ENCODE results near the gene CCNY. TPM values are rescaled to one million over a fixed set of nuclear protein-coding genes. Genes with fewer than 3 reads are reported as not detected.
A peak's percentile ranks its signal among the peaks of the same experiment; 100 is the strongest.

CCNY gene
- total RNA-seq, 1 donor from 2014 or later = 85.9 TPM

DNA sequence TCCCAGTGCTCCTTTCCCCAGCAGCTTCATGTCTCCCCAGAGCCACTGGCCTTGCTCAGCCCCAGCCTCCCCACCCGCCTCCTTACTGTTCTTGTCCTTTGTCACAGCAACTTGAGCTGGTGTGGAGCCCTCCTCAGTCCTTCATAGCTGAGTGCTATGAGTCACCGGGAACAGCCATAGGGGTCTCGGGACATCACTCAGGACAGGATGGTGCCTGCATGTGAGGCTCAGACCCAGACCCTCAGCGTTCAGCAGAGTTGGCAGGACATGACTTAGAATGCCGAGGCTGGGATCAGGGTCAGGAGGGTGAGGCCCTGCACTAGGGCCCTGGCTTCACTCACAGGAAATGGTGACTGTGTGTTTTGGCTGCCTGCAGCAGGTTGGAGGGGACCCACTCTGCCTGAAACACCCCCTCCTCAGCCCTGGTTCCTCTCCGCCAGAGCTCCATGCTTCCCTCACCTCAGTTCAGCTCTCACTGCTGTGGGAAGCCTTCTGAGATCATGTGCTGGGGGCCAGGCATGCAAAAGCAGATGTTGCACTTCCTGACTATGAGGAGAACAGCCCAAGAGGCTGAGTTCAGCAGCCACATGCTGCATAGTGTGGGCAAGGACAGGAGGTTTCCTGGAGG, 228.1 kb downstream of the CCNY start:
- FAIRE-seq (no peak), DNase-seq (ENCODE audit: low read depth) (peak; percentile 49)
- Histone ChIP-seq H3K79me2 (ENCODE audit: insufficient read depth, low read length) (peaks cover 12% of the 10 kb centered on the region), H3K4me3 (ENCODE audit: insufficient read depth, low read depth, low read length) (no peak overlapping the region), H3K9ac (ENCODE audit: low read length) (peak overlapping the region; percentile 38), H3K4me2 (ENCODE audit: low read length) (peak overlapping the region; percentile 10), H3K4me1 (ENCODE audit: insufficient read depth, low read length) (peaks cover 23% of the 10 kb centered on the region), H2AFZ (ENCODE audit: low read depth, low read length) (no peak overlapping the region), H3K27ac (ENCODE audit: low read depth, low read length) (peak overlapping the region; percentile 60), H3K9me3 (ENCODE audit: insufficient read depth, low read depth, low read length) (no peaks in the 10 kb centered on the region), H4K20me1 (ENCODE audit: insufficient read depth, low read length) (no peaks in the 10 kb centered on the region), H3K27me3 (ENCODE audit: insufficient read depth, low read length) (no peaks in the 10 kb centered on the region), H3K36me3 (ENCODE audit: insufficient read depth, low read length) (no peaks in the 10 kb centered on the region)
- Mint-ChIP-seq H3K36me3 (ENCODE audit: low read depth, unreplicated experiment) (peaks cover 8% of the 10 kb centered on the region), H3K27me3 (ENCODE audit: low read depth, unreplicated experiment) (no peaks in the 10 kb centered on the region), H3K27ac (ENCODE audit: unreplicated experiment) (no peak overlapping the region), H3K4me1 (ENCODE audit: low read depth, unreplicated experiment) (peaks cover 16% of the 10 kb centered on the region), H3K4me3 (ENCODE audit: unreplicated experiment) (no peak overlapping the region), H3K9me3 (ENCODE audit: unreplicated experiment) (no peaks in the 10 kb centered on the region)
- TF ChIP-seq EZH2 (IDR thresholded peaks at IDR 0.05; ENCODE audit: insufficient read depth, low read length) (no peak), CTCF (IDR thresholded peaks at IDR 0.05; ENCODE audit: insufficient read depth, low read depth, low read length) (no peak)

GRCh38 chr10:35565602-35566081, 229.3 kb downstream of the CCNY start:
- peak; percentile 60 for DNase-seq (ENCODE audit: low read depth)
- FAIRE-seq = peak; percentile 37
- Histone ChIP-seq H3K9me3 (ENCODE audit: insufficient read depth, low read depth, low read length) (no peaks in the 10 kb centered on the region), H2AFZ (ENCODE audit: low read depth, low read length) (no peak overlapping the region), H3K9ac (ENCODE audit: low read length) (no peak overlapping the region), H3K79me2 (ENCODE audit: insufficient read depth, low read length) (peaks cover 4% of the 10 kb centered on the region), H3K27ac (ENCODE audit: low read depth, low read length) (no peak overlapping the region), H3K4me3 (ENCODE audit: insufficient read depth, low read depth, low read length) (no peak overlapping the region), H3K36me3 (ENCODE audit: insufficient read depth, low read length) (no peaks in the 10 kb centered on the region), H3K4me1 (ENCODE audit: insufficient read depth, low read length) (peaks cover 28% of the 10 kb centered on the region), H3K4me2 (ENCODE audit: low read length) (no peak overlapping the region), H4K20me1 (ENCODE audit: insufficient read depth, low read length) (no peaks in the 10 kb centered on the region), H3K27me3 (ENCODE audit: insufficient read depth, low read length) (no peaks in the 10 kb centered on the region)
- no peaks in the 10 kb centered on the region for H3K9me3 Mint-ChIP-seq (ENCODE audit: unreplicated experiment)
- H3K4me1 Mint-ChIP-seq (ENCODE audit: low read depth, unreplicated experiment) = peaks cover 16% of the 10 kb centered on the region
- H3K27me3 Mint-ChIP-seq (ENCODE audit: low read depth, unreplicated experiment) = no peaks in the 10 kb centered on the region
- H3K36me3 Mint-ChIP-seq (ENCODE audit: low read depth, unreplicated experiment) = peaks cover 8% of the 10 kb centered on the region
- TF ChIP-seq EZH2 (IDR thresholded peaks at IDR 0.05; ENCODE audit: insufficient read depth, low read length) (no peak), CTCF (IDR thresholded peaks at IDR 0.05; ENCODE audit: insufficient read depth, low read depth, low read length) (no peak)
- no peak overlapping the region for H3K27ac Mint-ChIP-seq (ENCODE audit: unreplicated experiment)
- H3K4me3 Mint-ChIP-seq (ENCODE audit: unreplicated experiment) = no peak overlapping the region

DNA sequence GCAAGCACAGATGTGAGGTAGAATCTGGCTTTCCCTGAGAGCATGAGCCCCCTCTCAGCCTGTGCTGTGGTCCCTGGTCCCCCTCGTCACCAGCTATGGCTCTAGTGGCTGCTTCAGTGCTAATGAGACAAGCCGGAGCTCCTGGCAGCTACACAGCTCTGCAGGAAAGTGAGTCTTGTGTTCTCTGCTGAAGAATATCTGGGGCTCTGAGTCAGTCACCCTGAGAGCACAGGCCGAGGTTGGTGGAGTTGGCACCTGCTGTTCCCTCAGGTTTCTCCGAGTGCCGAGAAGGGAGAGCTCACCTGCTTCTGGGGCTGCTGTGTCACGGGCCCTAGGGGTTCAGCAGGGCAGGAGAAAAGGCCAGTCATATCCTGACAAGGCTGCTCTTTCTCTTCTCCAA, 231.6 kb downstream of the CCNY start:
- H3K9me3 Mint-ChIP-seq (ENCODE audit: unreplicated experiment) = no peaks in the 10 kb centered on the region
- no peaks in the 10 kb centered on the region for H3K27me3 ChIP-seq (ENCODE audit: insufficient read depth, low read length)
- TF ChIP-seq CTCF (IDR thresholded peaks at IDR 0.05; ENCODE audit: insufficient read depth, low read depth, low read length) (no peak), EZH2 (IDR thresholded peaks at IDR 0.05; ENCODE audit: insufficient read depth, low read length) (no peak)

More for the DNA sequence above, 231.6 kb downstream of the CCNY start:
- no peak overlapping the region for H2AFZ ChIP-seq (ENCODE audit: low read depth, low read length)
- H3K4me1 ChIP-seq (ENCODE audit: insufficient read depth, low read length) = peaks cover 27% of the 10 kb centered on the region
- H3K4me1 Mint-ChIP-seq (ENCODE audit: low read depth, unreplicated experiment) = peaks cover 14% of the 10 kb centered on the region
- H3K27ac Mint-ChIP-seq (ENCODE audit: unreplicated experiment) = no peak overlapping the region
- H4K20me1 ChIP-seq (ENCODE audit: insufficient read depth, low read length) = no peaks in the 10 kb centered on the region
- no peak overlapping the region for H3K4me3 Mint-ChIP-seq (ENCODE audit: unreplicated experiment)
- H3K27me3 Mint-ChIP-seq (ENCODE audit: low read depth, unreplicated experiment) = no peaks in the 10 kb centered on the region
- peaks cover 6% of the 10 kb centered on the region for H3K36me3 Mint-ChIP-seq (ENCODE audit: low read depth, unreplicated experiment)
- H3K27ac ChIP-seq (ENCODE audit: low read depth, low read length) = no peak overlapping the region
- H3K79me2 ChIP-seq (ENCODE audit: insufficient read depth, low read length) = peaks cover 4% of the 10 kb centered on the region
- DNase-seq (ENCODE audit: low read depth) (no peak), FAIRE-seq (no peak)
- H3K9ac ChIP-seq (ENCODE audit: low read length) = no peak overlapping the region
- no peak overlapping the region for H3K4me2 ChIP-seq (ENCODE audit: low read length)
- H3K36me3 ChIP-seq (ENCODE audit: insufficient read depth, low read length) = no peaks in the 10 kb centered on the region
- H3K9me3 ChIP-seq (ENCODE audit: insufficient read depth, low read depth, low read length) = no peaks in the 10 kb centered on the region
- H3K4me3 ChIP-seq (ENCODE audit: insufficient read depth, low read depth, low read length) = no peak overlapping the region

Measured in astrocyte (in vitro differentiated cells and primary cell).